CD14-positive monocyte (primary cell): ENCODE measurements around the gene USP47. TPM values are rescaled to one million over a fixed set of nuclear protein-coding genes. Genes with fewer than 3 reads are reported as not detected.

Experiments used
- DNase-seq, 3 donors: peaks; one replicate each; pipeline ENCODE4 v3.0.0-alpha.2; 2011 to 2022
- H2AFZ ChIP-seq: 2 replicates; pipeline ENCODE4 v1.6.0; 2012; ENCODE audit warnings: mild to moderate bottlenecking, low read depth, low read length, inconsistent platforms; ENCODE audit not compliant: insufficient read depth, poor library complexity, severe bottlenecking
- H3K27ac ChIP-seq, 2 donors: 1 replicate in 1 of 2; 2 replicates in 1 of 2; pipeline ENCODE4 v1.5.1; 2012 to 2013; ENCODE audit warnings: low read length in 2 of 2, control low read depth in 1 of 2, inconsistent platforms in 1 of 2, low read depth in 1 of 2, mild to moderate bottlenecking in 1 of 2
- H3K27me3 ChIP-seq, 2 donors: one replicate each; pipeline versions ENCODE4 v1.6.0 to v1.6.1; 2011 to 2013; ENCODE audit warnings: low read length in 2 of 2; ENCODE audit not compliant: control insufficient read depth in 2 of 2, insufficient read depth in 2 of 2
- H3K36me3 ChIP-seq, 2 donors: replicated peaks in 1 of 2; 1 replicate in 1 of 2; 2 replicates in 1 of 2; pipeline versions ENCODE4 v1.5.1 to v1.6.1; 2012 to 2013; ENCODE audit warnings: low read length in 2 of 2, control low read depth in 1 of 2, inconsistent platforms in 1 of 2, mild to moderate bottlenecking in 1 of 2; ENCODE audit not compliant: insufficient read depth in 2 of 2, control insufficient read depth in 1 of 2
- H3K4me1 ChIP-seq, 2 donors: 1 replicate in 1 of 2; 2 replicates in 1 of 2; pipeline versions ENCODE4 v1.5.1 to v1.6.1; 2012 to 2013; ENCODE audit warnings: low read length in 2 of 2, control low read depth in 1 of 2, inconsistent platforms in 1 of 2, mild to moderate bottlenecking in 1 of 2, moderate library complexity in 1 of 2; ENCODE audit not compliant: insufficient read depth in 2 of 2, control insufficient read depth in 1 of 2
- H3K4me2 ChIP-seq: replicated peaks from 2 replicates; pipeline ENCODE3; 2012; ENCODE audit warnings: low read length, moderate library complexity, mild to moderate bottlenecking; ENCODE audit not compliant: poor library complexity, severe bottlenecking; ENCODE audit errors: extremely low read depth
- H3K4me3 ChIP-seq, 3 experiments: fragments of 200-600 bp in 1 of 3; sonication (generic) in 1 of 3; replicated peaks in 1 of 3; 1 replicate in 2 of 3; 2 replicates in 1 of 3; pipeline ENCODE4 v1.5.1; 2011 to 2013; ENCODE audit warnings: low read length in 3 of 3, mild to moderate bottlenecking in 3 of 3, control low read depth in 2 of 3, low read depth in 2 of 3, inconsistent platforms in 1 of 3, moderate library complexity in 1 of 3
- H3K79me2 ChIP-seq: 2 replicates; pipeline ENCODE4 v1.6.0; 2012; ENCODE audit warnings: mild to moderate bottlenecking, control low read depth, inconsistent platforms, low read length, moderate library complexity; ENCODE audit not compliant: insufficient read depth
- H3K9ac ChIP-seq: 2 replicates; pipeline ENCODE4 v1.6.0; 2017; ENCODE audit warnings: low read length, mild to moderate bottlenecking; ENCODE audit not compliant: insufficient read depth, poor library complexity, severe bottlenecking
- H3K9me3 ChIP-seq, 2 donors: replicated peaks in 1 of 2; 1 replicate in 1 of 2; 2 replicates in 1 of 2; pipeline versions ENCODE4 v1.5.1 to v1.6.1; 2012 to 2013; ENCODE audit warnings: low read length in 2 of 2, control low read depth in 1 of 2; ENCODE audit not compliant: control insufficient read depth in 1 of 2, insufficient read depth in 1 of 2
- H4K20me1 ChIP-seq: 2 replicates; pipeline ENCODE4 v1.6.0; 2012; ENCODE audit warnings: mild to moderate bottlenecking, low read length, control low read depth, moderate library complexity; ENCODE audit not compliant: insufficient read depth
- H3K27ac Mint-ChIP-seq, 7 donors: one replicate each; pipeline ENCODE4 v1.8.0; 2020; ENCODE audit warnings: mild to moderate bottlenecking in 7 of 7, mixed read lengths in 7 of 7, moderate library complexity in 6 of 7, inconsistent platforms in 2 of 7
- H3K27me3 Mint-ChIP-seq, 3 donors: one replicate each; pipeline ENCODE4 v1.8.0; 2021 to 2022; ENCODE audit warnings: low read depth in 3 of 3, mild to moderate bottlenecking in 3 of 3, mixed read lengths in 3 of 3, moderate library complexity in 3 of 3, inconsistent platforms in 1 of 3
- H3K36me3 Mint-ChIP-seq, 2 donors: one replicate each; pipeline ENCODE4 v1.8.0; 2020; ENCODE audit warnings: mixed read lengths in 2 of 2, inconsistent platforms in 1 of 2, mild to moderate bottlenecking in 1 of 2
- H3K4me1 Mint-ChIP-seq: one replicate; pipeline ENCODE4 v1.8.0; 2020; ENCODE audit warnings: mild to moderate bottlenecking, mixed read lengths
- H3K4me3 Mint-ChIP-seq, 2 donors: one replicate each; pipeline ENCODE4 v1.8.0; 2020; ENCODE audit warnings: mild to moderate bottlenecking in 2 of 2, mixed read lengths in 2 of 2, moderate library complexity in 1 of 2
- H3K9me3 Mint-ChIP-seq, 7 donors: one replicate each; pipeline ENCODE4 v1.8.0; 2020 to 2022; ENCODE audit warnings: mixed read lengths in 7 of 7, mild to moderate bottlenecking in 6 of 7, moderate library complexity in 6 of 7, inconsistent platforms in 2 of 7
- WGBS: methylation state at CpG from one replicate; pipeline ENCODE4 v1.1.5; 2013; ENCODE audit warnings: missing lambda C conversion rate; ENCODE audit not compliant: insufficient coverage; 5-methylcytosine and 5-hydroxymethylcytosine counted together
- intact Hi-C, 2 donors: fragments of 100-400 bp; cut with micrococcal nuclease; formaldehyde crosslinking; loops; one replicate each; pipeline versions ENCODE4 v1.15.0 to v1.15.1; 2023
- polyA plus RNA-seq, 3 donors: library from polyadenylated mRNA; depleted of rRNA in 1 of 3; unstranded in 2 of 3; stranded (reverse) in 1 of 3; fragments of 300-500 nt in 2 of 3; fragments of >200 nt in 1 of 3; fragmentation: Illumina TruSeq in 2 of 3; gene quantifications; 1 replicate in 2 of 3; 2 replicates in 1 of 3; pipeline ENCODE4 v1.2.3, GENCODE V29; 2012 to 2021
- TF ChIP-seq, protein P1 (sequence below): fragments of 200-600 bp; IDR thresholded peaks from one replicate; pipeline ENCODE4 v1.8.0; 2022; ENCODE audit warnings: antibody characterized with exemption, mild to moderate bottlenecking

USP47 gene
- polyA plus RNA-seq, 3 donors: 8.1 to 17.5 (median 10.5) TPM

DNA sequence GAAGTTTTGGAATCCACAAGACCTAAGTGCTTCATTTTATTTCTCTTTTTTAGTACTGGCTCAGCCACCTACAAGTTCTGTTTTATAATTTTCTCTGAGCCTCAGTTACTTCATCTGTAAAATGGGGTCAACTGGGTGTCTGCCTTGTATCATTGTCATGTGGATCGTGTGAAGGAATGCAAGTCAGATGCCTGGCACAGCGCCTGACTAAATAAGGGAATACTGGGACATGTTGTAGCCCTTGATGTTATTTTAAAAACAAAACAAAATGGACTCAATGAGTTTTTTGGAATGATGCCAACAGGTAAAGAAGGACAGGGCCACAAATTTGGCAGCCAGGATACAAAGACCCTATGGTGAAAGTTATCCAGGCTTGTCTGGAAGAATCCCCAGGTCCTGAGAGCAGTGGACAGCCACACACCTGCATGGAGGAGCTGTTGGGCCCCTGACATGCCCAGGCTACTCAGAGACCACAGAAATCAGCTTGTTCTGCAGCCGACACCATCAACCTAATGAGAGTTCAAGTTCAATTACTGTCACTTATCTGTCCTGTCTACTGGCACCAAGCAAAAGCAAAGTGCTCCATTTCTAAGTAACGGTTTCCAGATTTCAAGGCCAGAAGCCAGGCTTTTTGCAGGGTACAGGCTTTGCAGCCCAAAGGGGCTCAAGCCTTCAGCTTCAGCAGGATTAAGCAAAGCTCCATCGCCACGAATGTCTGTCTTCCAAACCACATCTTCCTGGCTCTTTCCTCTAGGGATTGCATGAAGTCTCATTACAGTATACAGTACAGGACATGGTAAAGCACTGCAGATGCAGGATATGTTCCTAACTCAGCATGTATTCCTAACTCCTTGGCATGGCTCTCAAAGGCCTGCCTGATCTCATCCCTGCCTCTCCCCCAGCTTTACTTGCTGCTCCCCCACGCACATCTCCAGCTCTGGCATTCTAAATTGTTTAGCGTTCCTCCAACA is 148.3 kb downstream of the USP47 start:
- Histone ChIP-seq H3K27ac (no peak overlapping the region), H3K27me3 (no peaks in the 10 kb centered on the region)
- intact Hi-C loops: no loop called here

More for the DNA sequence above, 148.3 kb downstream of the USP47 start:
- Histone ChIP-seq H3K9me3 (no peaks in the 10 kb centered on the region), H3K4me3 (no peak overlapping the region), H3K4me2 (no peak overlapping the region), H2AFZ (no peak overlapping the region), H3K9ac (no peak overlapping the region), H4K20me1 (no peaks in the 10 kb centered on the region), H3K79me2 (no peaks in the 10 kb centered on the region), H3K4me1 (no peaks in the 10 kb centered on the region), H3K36me3 (no peaks in the 10 kb centered on the region)
- 89% methylated on average over 8 of the region's 8 CpGs for WGBS
- Mint-ChIP-seq H3K27me3 (peaks cover 1 to 4% (median 4%) of the 10 kb centered on the region in 3 donors), H3K4me1 (no peaks in the 10 kb centered on the region), H3K27ac (no peak overlapping the region), H3K4me3 (no peak overlapping the region), H3K9me3 (peaks cover 0 to 3% (median 0%) of the 10 kb centered on the region in 7 donors), H3K36me3 (no peaks in the 10 kb centered on the region)
- TF ChIP-seq, protein P1, sequence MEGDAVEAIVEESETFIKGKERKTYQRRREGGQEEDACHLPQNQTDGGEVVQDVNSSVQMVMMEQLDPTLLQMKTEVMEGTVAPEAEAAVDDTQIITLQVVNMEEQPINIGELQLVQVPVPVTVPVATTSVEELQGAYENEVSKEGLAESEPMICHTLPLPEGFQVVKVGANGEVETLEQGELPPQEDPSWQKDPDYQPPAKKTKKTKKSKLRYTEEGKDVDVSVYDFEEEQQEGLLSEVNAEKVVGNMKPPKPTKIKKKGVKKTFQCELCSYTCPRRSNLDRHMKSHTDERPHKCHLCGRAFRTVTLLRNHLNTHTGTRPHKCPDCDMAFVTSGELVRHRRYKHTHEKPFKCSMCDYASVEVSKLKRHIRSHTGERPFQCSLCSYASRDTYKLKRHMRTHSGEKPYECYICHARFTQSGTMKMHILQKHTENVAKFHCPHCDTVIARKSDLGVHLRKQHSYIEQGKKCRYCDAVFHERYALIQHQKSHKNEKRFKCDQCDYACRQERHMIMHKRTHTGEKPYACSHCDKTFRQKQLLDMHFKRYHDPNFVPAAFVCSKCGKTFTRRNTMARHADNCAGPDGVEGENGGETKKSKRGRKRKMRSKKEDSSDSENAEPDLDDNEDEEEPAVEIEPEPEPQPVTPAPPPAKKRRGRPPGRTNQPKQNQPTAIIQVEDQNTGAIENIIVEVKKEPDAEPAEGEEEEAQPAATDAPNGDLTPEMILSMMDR: no peak
- DNase-seq: no peak
